GM18873 (cell line): Measurements from ENCODE around the gene ABCA13.
A peak's percentile ranks its signal among the peaks of the same experiment; 100 is the strongest.

Source experiments
- ATAC-seq: cut with Tn5 transposase; IDR thresholded peaks from one replicate; pipeline ENCODE4 v1.9.1; 2021; ENCODE audit warnings: mild to moderate bottlenecking, moderate library complexity, moderate number of reproducible peaks; ENCODE audit not compliant: unreplicated experiment, low FRiP score

Gene ABCA13

GRCh38 chr7:48237354-48237753 is 66.1 kb downstream of the ABCA13 start:
- ATAC-seq = no peak

- no peak for ATAC-seq
Measured at GRCh38 chr7:48242846-48243245, 71.6 kb downstream of the ABCA13 start.

GRCh38 chr7:48244864-48245271 is 73.6 kb downstream of the ABCA13 start:
- no peak for ATAC-seq

- peak; percentile 77 for ATAC-seq
Measured at GRCh38 chr7:48245751-48246472, 74.7 kb downstream of the ABCA13 start.

GRCh38 chr7:48249166-48249565 is 77.9 kb downstream of the ABCA13 start:
- ATAC-seq = no peak

GRCh38 chr7:48250441-48250951 is 79.2 kb downstream of the ABCA13 start:
- no peak for ATAC-seq

- peak; percentile 95 for ATAC-seq
Measured at GRCh38 chr7:48251766-48252165, 80.5 kb downstream of the ABCA13 start.

- ATAC-seq = no peak
Measured at GRCh38 chr7:48252995-48253394, 81.7 kb downstream of the ABCA13 start.

- ATAC-seq = no peak
Measured at GRCh38 chr7:48255046-48255445, 83.8 kb downstream of the ABCA13 start.

- ATAC-seq = no peak
Measured at GRCh38 chr7:48259463-48260280, 88.4 kb downstream of the ABCA13 start.

- no peak for ATAC-seq
Measured at GRCh38 chr7:48261696-48262095, 90.4 kb downstream of the ABCA13 start.

GRCh38 chr7:48262606-48263310 is 91.5 kb downstream of the ABCA13 start:
- no peak for ATAC-seq

- ATAC-seq = no peak
Measured at GRCh38 chr7:48263311-48263650, 92.0 kb downstream of the ABCA13 start.

GRCh38 chr7:48269066-48269465 is 97.8 kb downstream of the ABCA13 start:
- no peak for ATAC-seq

GRCh38 chr7:48274662-48275061 is 103.4 kb downstream of the ABCA13 start:
- ATAC-seq = no peak

GRCh38 chr7:48279420-48279819 is 108.2 kb downstream of the ABCA13 start:
- ATAC-seq = no peak

GRCh38 chr7:48280100-48280499 is 108.8 kb downstream of the ABCA13 start:
- no peak for ATAC-seq

GRCh38 chr7:48285373-48285772 is 114.1 kb downstream of the ABCA13 start:
- ATAC-seq = no peak

- ATAC-seq = no peak
Measured at GRCh38 chr7:48286836-48287235, 115.6 kb downstream of the ABCA13 start.

- no peak for ATAC-seq
Measured at GRCh38 chr7:48289656-48290055, 118.4 kb downstream of the ABCA13 start.

GRCh38 chr7:48292949-48293348 is 121.7 kb downstream of the ABCA13 start:
- no peak for ATAC-seq
